HL-60 (cell line): Measurements from ENCODE around the gene TAMM41.

Source experiments
- POLR2AphosphoS5 ChIP-seq: IDR thresholded peaks from 2 replicates; pipeline ENCODE4 v1.6.1; 2012; ENCODE audit warnings: low read depth
- SPI1 ChIP-seq: IDR thresholded peaks from 2 replicates; pipeline ENCODE4 v1.6.1; 2012; ENCODE audit warnings: low read depth, mild to moderate bottlenecking, borderline replicate concordance
- TF ChIP-seq, protein P1 (sequence below): IDR thresholded peaks from one replicate; pipeline ENCODE4 v1.5.1; 2011; ENCODE audit warnings: low read length, control low read depth, inconsistent platforms; ENCODE audit not compliant: insufficient read depth
- TF ChIP-seq, protein P2 (sequence below): IDR thresholded peaks from 2 replicates; pipeline ENCODE4 v1.6.1; 2012; ENCODE audit warnings: low read depth; ENCODE audit not compliant: insufficient replicate concordance

DNA sequence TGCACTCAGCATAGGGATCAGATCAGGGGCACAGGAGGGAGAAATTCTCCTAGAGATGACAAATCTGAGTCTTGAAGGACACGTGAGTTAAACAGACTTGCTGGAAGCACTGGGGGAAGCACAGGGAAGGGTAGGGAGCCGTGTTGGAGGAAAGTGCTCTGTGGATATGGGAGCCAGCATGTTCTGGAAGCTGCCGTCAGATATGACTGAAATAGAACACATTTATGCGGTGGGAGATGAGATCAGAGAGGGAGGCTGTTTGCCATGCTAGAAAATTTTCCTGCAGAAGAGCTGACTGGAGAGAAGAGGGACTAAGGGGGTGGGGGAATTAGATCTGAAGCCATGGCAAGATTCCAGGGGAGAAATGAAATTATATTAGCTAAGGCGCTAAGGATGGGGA is 1.8 kb downstream of the TAMM41 start:
- TF ChIP-seq, protein P1, sequence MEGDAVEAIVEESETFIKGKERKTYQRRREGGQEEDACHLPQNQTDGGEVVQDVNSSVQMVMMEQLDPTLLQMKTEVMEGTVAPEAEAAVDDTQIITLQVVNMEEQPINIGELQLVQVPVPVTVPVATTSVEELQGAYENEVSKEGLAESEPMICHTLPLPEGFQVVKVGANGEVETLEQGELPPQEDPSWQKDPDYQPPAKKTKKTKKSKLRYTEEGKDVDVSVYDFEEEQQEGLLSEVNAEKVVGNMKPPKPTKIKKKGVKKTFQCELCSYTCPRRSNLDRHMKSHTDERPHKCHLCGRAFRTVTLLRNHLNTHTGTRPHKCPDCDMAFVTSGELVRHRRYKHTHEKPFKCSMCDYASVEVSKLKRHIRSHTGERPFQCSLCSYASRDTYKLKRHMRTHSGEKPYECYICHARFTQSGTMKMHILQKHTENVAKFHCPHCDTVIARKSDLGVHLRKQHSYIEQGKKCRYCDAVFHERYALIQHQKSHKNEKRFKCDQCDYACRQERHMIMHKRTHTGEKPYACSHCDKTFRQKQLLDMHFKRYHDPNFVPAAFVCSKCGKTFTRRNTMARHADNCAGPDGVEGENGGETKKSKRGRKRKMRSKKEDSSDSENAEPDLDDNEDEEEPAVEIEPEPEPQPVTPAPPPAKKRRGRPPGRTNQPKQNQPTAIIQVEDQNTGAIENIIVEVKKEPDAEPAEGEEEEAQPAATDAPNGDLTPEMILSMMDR = no peak
- no peak for TF ChIP-seq POLR2AphosphoS5
- TF ChIP-seq SPI1 = no peak
- TF ChIP-seq, protein P2, sequence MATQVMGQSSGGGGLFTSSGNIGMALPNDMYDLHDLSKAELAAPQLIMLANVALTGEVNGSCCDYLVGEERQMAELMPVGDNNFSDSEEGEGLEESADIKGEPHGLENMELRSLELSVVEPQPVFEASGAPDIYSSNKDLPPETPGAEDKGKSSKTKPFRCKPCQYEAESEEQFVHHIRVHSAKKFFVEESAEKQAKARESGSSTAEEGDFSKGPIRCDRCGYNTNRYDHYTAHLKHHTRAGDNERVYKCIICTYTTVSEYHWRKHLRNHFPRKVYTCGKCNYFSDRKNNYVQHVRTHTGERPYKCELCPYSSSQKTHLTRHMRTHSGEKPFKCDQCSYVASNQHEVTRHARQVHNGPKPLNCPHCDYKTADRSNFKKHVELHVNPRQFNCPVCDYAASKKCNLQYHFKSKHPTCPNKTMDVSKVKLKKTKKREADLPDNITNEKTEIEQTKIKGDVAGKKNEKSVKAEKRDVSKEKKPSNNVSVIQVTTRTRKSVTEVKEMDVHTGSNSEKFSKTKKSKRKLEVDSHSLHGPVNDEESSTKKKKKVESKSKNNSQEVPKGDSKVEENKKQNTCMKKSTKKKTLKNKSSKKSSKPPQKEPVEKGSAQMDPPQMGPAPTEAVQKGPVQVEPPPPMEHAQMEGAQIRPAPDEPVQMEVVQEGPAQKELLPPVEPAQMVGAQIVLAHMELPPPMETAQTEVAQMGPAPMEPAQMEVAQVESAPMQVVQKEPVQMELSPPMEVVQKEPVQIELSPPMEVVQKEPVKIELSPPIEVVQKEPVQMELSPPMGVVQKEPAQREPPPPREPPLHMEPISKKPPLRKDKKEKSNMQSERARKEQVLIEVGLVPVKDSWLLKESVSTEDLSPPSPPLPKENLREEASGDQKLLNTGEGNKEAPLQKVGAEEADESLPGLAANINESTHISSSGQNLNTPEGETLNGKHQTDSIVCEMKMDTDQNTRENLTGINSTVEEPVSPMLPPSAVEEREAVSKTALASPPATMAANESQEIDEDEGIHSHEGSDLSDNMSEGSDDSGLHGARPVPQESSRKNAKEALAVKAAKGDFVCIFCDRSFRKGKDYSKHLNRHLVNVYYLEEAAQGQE = no peak
